Endothelial cell of umbilical vein (primary cell): ENCODE measurements around the gene PSMC6.

ENCODE experiments used
- EZH2 ChIP-seq: IDR thresholded peaks from 2 replicates; pipeline ENCODE4 v1.6.1; 2012; ENCODE audit warnings: borderline replicate concordance, low read depth, mild to moderate bottlenecking, moderate library complexity, low read length, inconsistent platforms; ENCODE audit not compliant: severe bottlenecking
- FOS ChIP-seq: IDR thresholded peaks from 2 replicates; pipeline ENCODE4 v1.6.1; 2011; ENCODE audit warnings: mild to moderate bottlenecking, low read length, moderate library complexity, borderline replicate concordance; ENCODE audit not compliant: insufficient read depth
- JUN ChIP-seq: IDR thresholded peaks from 2 replicates; pipeline ENCODE4 v1.6.1; 2011; ENCODE audit warnings: borderline replicate concordance, low read depth; ENCODE audit not compliant: insufficient read length, insufficient read depth
- POLR2A ChIP-seq: IDR thresholded peaks from 2 replicates; pipeline ENCODE4 v1.6.1; 2012; ENCODE audit warnings: low read depth, mild to moderate bottlenecking, control low read depth, low read length
- POLR2AphosphoS5 ChIP-seq: IDR thresholded peaks from 2 replicates; pipeline ENCODE4 v1.6.1; 2012; ENCODE audit warnings: low read depth, mild to moderate bottlenecking, control low read depth, low read length, moderate library complexity; ENCODE audit not compliant: insufficient read depth
- TF ChIP-seq, protein P1 (sequence below), 2 donors: IDR thresholded peaks; 1 replicate in 1 of 2; 2 replicates in 1 of 2; pipeline ENCODE4 v1.5.1; 2011; ENCODE audit warnings: low read length in 2 of 2, mild to moderate bottlenecking in 2 of 2, moderate library complexity in 2 of 2, control low read depth in 1 of 2, inconsistent platforms in 1 of 2, low read depth in 1 of 2; ENCODE audit not compliant: insufficient read depth in 1 of 2; ENCODE audit errors: extremely low read depth in 1 of 2
- TF ChIP-seq, protein P2 (sequence below): IDR thresholded peaks from 2 replicates; pipeline ENCODE4 v1.6.1; 2011; ENCODE audit not compliant: insufficient read depth, insufficient read length

DNA sequence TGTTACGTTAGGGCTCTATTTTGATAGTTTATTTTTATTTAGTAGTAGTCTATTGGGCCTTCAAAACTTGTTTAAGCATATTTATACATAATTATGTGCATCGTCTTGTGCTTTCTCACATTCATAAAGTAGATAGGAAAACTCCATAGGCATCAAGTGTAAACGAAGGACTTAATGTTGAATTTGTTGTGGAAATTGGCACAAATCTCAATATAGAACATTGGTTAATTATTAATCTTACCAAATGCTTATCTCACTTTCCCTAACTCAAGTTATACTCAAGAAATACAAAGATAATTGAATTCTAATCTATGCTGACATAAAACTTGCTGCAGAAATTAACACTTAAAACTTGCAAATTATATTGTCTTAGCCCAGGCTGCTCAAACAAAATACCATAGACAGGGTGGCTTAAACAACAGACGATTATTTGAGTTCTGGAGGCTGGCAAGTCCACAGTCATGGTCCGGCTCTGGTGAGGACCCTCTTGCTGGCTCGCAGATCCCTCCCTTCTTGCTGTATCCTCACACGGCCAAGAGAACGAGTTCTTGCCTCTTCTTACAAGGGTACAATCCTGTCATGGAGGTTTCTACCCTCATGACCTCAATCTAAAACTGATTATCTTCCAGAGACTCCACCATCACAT lies 41.8 kb downstream of the PSMC6 start:
- TF ChIP-seq, protein P1, sequence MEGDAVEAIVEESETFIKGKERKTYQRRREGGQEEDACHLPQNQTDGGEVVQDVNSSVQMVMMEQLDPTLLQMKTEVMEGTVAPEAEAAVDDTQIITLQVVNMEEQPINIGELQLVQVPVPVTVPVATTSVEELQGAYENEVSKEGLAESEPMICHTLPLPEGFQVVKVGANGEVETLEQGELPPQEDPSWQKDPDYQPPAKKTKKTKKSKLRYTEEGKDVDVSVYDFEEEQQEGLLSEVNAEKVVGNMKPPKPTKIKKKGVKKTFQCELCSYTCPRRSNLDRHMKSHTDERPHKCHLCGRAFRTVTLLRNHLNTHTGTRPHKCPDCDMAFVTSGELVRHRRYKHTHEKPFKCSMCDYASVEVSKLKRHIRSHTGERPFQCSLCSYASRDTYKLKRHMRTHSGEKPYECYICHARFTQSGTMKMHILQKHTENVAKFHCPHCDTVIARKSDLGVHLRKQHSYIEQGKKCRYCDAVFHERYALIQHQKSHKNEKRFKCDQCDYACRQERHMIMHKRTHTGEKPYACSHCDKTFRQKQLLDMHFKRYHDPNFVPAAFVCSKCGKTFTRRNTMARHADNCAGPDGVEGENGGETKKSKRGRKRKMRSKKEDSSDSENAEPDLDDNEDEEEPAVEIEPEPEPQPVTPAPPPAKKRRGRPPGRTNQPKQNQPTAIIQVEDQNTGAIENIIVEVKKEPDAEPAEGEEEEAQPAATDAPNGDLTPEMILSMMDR (IDR thresholded peaks at IDR 0.05; ENCODE audit: extremely low read depth in 1 of 2, insufficient read depth in 1 of 2, low read depth in 1 of 2, low read length in 2 of 2) = no peak
- TF ChIP-seq POLR2AphosphoS5 (no peak), POLR2A (no peak), FOS (no peak), EZH2 (no peak), JUN (no peak)
- TF ChIP-seq, protein P2, sequence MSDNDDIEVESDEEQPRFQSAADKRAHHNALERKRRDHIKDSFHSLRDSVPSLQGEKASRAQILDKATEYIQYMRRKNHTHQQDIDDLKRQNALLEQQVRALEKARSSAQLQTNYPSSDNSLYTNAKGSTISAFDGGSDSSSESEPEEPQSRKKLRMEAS = no peak
